NCI-H146 treated with DMSO at 0.1 percent for 48 hours (cell line): ENCODE data around the gene CXCL16.
"Not testable (repeated sequence)": the region's sequence is repeated elsewhere in the genome, so short reads cannot be mapped to it uniquely, and the experiment has no call there.

Experiments
- DNase-seq: peaks from one replicate; lab custom pipeline; 2025; ENCODE audit not compliant: unreplicated experiment; lab: John Stamatoyannopoulos, UW

Gene CXCL16

DNA sequence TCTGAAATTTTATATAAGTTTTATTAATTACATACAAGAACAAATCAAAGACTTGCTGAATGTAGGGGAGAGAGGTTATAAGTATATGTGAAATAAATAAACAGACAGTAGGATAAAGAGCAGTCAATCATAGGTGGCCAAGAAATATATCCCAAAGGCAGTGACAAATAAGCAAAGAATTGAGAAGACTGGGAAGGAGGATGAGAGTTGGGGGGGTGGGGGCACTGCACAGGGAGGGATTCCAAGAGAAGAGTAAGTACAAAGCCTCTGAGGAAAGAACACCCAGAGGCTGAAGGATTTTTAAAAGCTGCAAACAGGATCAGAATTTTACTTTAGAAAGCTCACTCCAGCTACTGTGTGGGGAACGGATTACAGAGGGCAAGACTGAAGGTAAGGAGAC is 38.6 kb downstream of the CXCL16 start:
- DNase-seq: no peak

DNA sequence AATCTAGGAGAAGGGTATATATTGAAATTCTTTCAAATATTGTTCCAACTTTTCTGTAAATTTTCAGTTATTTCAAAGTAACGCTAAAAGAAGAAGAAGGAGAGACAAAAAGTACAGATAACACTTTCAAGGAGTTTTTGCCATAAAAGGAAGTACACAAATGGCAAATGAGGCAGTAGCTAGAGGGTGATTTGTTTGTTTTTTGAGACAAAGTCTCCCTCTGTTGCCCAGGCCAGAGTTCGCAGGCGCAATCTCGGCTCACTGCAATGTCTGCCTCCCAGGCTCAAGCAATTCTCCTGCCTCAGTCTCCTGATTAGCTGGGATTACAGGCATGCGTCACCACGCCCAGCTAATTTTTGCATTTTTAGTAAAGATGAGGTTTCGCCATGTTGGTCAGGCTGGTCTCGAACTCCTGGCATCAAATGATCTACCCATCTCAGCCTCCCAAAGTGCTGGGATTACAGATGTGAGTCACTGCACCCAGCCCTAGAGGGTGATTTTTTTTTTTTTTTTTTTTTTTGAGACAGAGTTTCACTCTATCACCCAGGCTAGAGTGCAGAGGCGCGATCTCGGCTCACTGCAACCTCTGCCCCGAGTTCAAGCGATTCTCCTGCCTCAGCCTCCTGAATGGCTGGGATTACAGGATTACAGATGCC is 40.2 kb downstream of the CXCL16 start:
- DNase-seq: not testable (repeated sequence)

DNA sequence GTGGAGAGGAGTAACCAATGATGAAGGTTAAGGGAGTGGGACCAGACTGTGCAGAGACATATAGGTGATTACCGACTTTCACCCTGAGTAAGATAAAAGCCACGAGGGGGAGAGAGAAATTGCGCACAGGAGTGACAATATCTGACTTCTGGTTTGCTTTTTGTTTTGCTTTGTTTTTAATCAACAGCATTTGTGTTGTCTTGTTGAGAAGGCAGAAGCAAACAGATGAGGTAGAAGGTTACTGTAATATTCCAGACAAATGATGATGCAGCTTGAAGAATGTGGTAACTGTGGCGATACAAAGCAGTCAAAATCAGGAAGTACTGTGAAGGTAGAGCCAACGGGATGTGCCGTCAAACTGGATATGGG is 43.3 kb downstream of the CXCL16 start:
- no peak for DNase-seq

DNA sequence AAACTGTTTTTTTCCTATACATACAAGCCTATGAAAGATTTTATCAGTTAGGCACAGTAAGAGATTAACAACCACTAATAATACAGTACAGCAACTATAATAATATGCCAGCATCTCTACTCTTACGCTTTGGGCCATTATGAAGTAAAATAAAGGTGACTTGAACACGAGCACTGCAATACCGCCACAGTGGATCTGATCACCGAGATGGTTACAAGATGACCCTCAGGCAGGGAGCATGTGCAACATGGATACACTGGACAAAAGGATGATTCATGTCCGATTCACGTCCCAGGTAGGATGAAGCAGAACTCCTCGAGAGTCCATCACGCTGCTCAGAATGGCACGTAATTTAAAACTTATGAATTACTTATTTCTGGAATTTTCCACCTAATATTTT is 46.3 kb downstream of the CXCL16 start:
- no peak for DNase-seq

DNA sequence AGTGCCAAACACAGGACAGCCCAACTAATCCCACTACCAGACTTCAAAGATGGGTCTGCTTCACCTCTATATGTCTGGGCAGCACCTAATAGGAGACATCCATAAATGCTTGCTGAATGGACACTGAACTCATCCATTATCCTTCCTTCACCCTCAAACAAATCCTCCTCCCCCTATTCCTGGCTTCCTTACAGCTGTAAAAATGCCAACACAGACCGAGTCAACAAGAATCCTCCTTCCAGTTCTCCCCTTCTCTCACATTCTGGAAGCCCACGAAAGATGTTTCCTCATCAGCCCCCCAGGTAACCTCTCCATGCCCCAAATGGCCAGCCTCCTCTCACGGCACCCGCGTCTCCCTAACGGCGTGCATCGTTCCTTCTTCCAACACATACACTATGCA is 48.0 kb downstream of the CXCL16 start:
- DNase-seq: no peak

DNA sequence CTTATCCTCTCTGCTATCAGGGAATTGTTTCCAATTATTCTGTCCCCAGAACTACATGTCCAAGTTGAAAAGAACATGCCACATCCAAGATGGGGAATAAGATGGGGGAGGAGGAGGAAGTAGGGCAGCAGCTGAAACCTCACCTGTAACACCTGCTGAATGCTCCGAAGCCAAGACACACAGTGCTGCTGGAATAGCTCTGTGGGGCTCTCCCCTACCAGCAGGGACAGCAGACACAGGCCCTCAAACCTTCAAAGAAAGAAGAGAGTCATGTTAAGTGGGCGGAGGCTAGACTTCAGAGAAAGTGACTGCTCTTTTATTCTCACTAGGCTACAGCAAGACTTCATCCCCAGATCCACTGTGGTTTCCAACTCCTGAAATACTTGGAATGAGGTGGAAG is 49.0 kb downstream of the CXCL16 start:
- DNase-seq: no peak

DNA sequence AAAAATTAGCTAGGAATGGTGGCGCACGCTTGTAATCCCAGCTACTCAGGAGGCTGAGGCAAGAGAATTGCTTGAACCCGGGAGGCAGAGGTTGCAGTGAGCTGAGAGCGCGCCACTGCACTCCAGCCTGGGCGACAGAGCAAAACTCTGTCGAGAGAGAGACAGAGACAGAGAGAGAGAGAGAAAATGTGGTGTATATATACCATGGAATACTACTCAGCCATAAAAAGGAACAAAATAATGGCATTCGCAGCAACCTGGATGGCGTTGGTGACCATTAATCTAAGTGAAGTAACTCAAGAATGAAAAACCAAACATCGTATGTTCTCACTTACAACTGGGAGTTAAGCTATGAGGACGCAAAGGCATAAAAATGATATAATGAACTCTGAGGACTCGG is 49.9 kb downstream of the CXCL16 start:
- DNase-seq: not testable (repeated sequence)

DNA sequence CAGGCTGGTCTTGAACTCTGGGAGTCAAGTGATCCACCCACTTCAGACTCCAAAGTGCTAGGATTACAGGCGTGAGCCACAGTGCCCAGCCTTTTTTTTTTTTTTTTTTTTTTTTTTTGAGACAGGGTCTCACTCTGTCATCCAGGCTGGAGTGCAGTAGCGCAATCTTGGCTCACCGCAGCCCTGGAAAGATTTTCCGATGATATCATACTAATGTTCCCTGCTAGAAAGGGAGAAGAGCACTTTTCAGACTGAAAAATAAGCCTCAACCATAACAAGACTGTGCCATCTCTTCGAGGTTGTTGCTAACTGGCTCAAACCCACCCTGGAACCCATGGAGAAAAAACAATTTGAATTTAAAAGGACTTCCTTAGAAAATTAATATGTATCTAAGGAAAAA is 56.0 kb downstream of the CXCL16 start:
- DNase-seq: not testable (repeated sequence)
